Right lobe of liver (tissue), 4 donors: ENCODE data around the gene ZNF331.

ENCODE experiments used
- CTCF ChIP-seq, 4 donors: fragments of 200-600 bp in 3 of 4; fragments of 450-650 bp in 1 of 4; IDR thresholded peaks; one replicate each; pipeline versions ENCODE4 v1.5.1 to v1.8.0; 2016 to 2022; ENCODE audit warnings: antibody characterized with exemption in 4 of 4, mild to moderate bottlenecking in 2 of 4
- POLR2A ChIP-seq: fragments of 450-650 bp; IDR thresholded peaks from one replicate; pipeline ENCODE4 v1.6.1; 2017; ENCODE audit warnings: antibody characterized with exemption, mild to moderate bottlenecking
- donor health status: DM: no; HTN: no; CAD: no.
- donor health status: DM: no; HTN: no; CAD: no.
- donor health status: DM: no; HTN: yes; CAD: no.

- no peak for TF ChIP-seq CTCF (IDR thresholded peaks at IDR 0.05)
- no peak for TF ChIP-seq POLR2A
These were observed 60.4 kb downstream of the ZNF331 start for GRCh38 chr19:53598361-53598760.
